CD4-positive, alpha-beta T cell treated with Interleukin-15 for 4 hours (primary cell): ENCODE data around the gene CC2D1A.
"Not testable (repeated sequence)": the region's sequence is repeated elsewhere in the genome, so short reads cannot be mapped to it uniquely, and the experiment has no call there.

Source experiments
- DNase-seq: peaks from one replicate; pipeline ENCODE4 v3.0.0-alpha.2; 2020; ENCODE audit warnings: low spot score

Gene CC2D1A

GRCh38 chr19:13908674-13909073, 2.7 kb downstream of the CC2D1A start:
- DNase-seq: no peak

GRCh38 chr19:13909430-13909829, 3.4 kb downstream of the CC2D1A start:
- DNase-seq: no peak

- no peak for DNase-seq
Observed at GRCh38 chr19:13913352-13913751, 7.4 kb downstream of the CC2D1A start.

- DNase-seq: no peak
Observed at GRCh38 chr19:13914777-13915176, 8.8 kb downstream of the CC2D1A start.

- DNase-seq: no peak
Observed at GRCh38 chr19:13917888-13918406, 11.9 kb downstream of the CC2D1A start.

- DNase-seq: no peak
Observed at GRCh38 chr19:13918726-13919411, 12.9 kb downstream of the CC2D1A start.

- no peak for DNase-seq
Observed at GRCh38 chr19:13920524-13920923, 14.5 kb downstream of the CC2D1A start.

- DNase-seq: peak; percentile 6
Observed at GRCh38 chr19:13920940-13921747, 15.1 kb downstream of the CC2D1A start.

- not testable (repeated sequence) for DNase-seq
Observed at GRCh38 chr19:13922118-13922517, 16.1 kb downstream of the CC2D1A start.

- no peak for DNase-seq
Observed at GRCh38 chr19:13923194-13923987, 17.4 kb downstream of the CC2D1A start.

GRCh38 chr19:13926010-13926409, 20.0 kb downstream of the CC2D1A start:
- no peak for DNase-seq

- DNase-seq: no peak
Observed at GRCh38 chr19:13926715-13927114, 20.7 kb downstream of the CC2D1A start.

- DNase-seq: no peak
Observed at GRCh38 chr19:13929340-13929739, 23.3 kb downstream of the CC2D1A start.

GRCh38 chr19:13929956-13930355, 24.0 kb downstream of the CC2D1A start:
- DNase-seq: no peak

- no peak for DNase-seq
Observed at GRCh38 chr19:13930402-13930801, 24.4 kb downstream of the CC2D1A start.

GRCh38 chr19:13931391-13932148, 25.6 kb downstream of the CC2D1A start:
- no peak for DNase-seq

- DNase-seq: no peak
Observed at GRCh38 chr19:13932149-13932637, 26.2 kb downstream of the CC2D1A start.

- DNase-seq: no peak
Observed at GRCh38 chr19:13932911-13933393, 27.0 kb downstream of the CC2D1A start.

GRCh38 chr19:13934785-13935109, 28.7 kb downstream of the CC2D1A start:
- DNase-seq: no peak

GRCh38 chr19:13935765-13936510, 29.9 kb downstream of the CC2D1A start:
- no peak for DNase-seq
